HG03064 (cell line): ENCODE results near the gene GRHL3.

ENCODE experiments used
- ATAC-seq: cut with Tn5 transposase; IDR thresholded peaks from one replicate; pipeline ENCODE4 v1.9.1; 2021; ENCODE audit warnings: low read depth; ENCODE audit not compliant: unreplicated experiment

GRHL3 gene

DNA sequence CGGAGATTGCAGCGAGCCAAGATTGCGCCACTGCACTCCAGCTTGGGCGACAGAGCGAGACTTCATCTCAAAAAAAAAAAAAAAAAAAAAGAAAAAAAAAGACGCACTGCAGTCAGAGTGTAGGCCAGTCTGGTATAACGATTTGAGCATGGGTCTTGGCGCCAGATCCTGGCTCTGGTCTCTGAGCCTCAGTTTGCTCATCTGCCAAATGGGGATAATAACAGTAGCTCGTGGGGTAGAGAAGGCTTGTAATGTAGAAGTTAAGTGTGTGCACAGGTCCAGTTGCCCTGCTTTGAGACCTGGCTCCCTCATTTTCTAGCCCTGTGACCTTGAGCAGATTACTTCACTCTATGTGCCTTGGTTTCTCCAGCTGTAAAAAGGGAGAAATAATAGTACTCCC is 26.3 kb upstream of the GRHL3 start:
- ATAC-seq, result no peak

DNA sequence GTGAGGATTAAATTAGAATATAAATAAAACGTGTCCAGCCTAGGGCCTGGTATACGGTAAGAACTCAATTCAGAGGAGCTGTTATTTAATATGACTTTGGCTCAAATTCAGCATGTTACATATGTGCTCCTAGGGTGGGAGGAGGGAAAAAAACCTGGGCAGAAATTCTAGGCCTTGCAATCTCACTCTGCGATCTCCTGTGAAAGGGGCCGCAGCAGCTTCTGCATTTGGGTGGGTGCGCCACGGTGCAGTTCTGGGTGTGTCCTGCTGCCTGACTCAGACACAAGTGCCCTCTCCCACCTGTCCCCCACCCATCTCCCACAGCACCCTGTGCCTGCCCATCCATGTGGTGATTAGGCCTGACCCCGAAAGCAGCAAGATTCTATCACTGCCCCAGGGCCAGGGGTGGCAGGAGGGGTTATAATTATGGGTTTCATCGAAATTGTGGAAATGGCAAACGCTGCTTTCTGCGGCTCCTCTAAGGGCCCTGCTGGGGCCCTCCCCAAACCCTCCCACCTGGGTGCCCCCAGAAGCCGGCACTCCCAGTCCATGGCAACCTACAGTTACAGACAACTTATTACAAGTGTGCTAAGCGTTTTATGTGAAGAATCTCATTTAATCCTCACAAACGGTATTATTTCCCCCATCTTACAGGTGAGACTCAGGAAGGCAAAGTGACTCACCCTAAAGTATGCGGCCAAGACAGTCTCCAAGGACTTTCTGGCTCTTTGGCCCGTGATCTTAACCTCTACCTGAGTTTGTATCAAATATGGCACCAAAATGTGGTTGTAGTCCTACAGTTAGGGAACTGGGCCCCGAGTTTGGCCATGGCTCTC is 25.5 kb upstream of the GRHL3 start:
- ATAC-seq, result no peak

DNA sequence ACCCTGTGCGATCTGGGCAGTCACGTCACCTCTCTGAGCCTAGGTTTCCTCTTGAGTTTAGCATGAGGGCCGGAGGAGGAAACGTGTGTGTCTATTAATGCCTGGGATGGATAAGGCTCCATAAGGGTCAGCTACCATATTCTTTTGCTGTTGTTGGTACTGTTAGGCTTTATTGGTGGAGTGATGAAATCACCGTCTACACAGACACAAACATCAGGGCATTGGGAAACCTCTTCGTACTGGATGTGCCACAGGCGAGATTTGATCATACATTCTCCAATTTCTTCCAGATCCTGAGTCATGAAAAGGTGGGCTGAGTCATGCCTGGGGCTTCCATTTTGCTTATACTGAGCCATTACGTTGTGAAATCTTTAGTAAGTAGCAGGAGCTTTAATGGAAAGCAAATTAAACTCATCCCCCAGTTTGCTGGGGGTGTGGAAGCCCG is 24.9 kb upstream of the GRHL3 start:
- no peak for ATAC-seq

GRCh38 chr1:24294716-24295371 is 24.3 kb upstream of the GRHL3 start:
- no peak for ATAC-seq

- ATAC-seq, result no peak
These were observed 23.6 kb upstream of the GRHL3 start for GRCh38 chr1:24295535-24295934.

DNA sequence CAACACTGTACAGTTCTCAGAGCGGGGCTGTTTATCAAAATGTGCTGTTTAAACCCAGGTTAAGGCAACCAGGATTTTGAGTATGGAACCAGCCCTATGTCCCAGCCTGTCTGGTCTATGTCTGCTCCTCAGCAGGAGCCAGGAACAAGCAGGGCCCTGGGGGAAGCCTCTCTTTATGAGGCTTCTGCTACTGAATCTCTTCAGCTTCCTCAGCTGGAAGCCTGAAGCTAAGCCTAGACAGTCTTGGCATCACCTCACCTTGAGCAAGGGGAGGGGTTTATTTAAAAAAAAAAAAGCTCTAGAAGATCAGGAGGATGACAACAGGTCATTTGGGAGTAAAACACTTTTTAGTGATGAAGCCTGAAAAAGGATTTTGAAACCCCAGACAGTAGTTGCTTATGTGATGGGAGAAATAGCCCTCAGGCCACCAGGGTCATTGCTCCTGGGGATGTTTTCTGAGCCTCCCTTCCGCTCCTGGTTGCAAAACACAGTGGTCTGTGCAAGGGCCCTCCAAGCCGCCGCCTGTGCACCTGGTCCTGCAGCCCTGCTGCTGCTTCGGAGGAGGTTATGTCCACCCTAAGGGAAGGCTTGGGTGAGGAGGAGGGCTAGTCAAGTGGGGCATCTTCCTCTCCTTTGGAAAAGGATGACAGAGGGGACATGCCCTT is 21.8 kb upstream of the GRHL3 start:
- no peak for ATAC-seq

GRCh38 chr1:24297852-24298232 is 21.3 kb upstream of the GRHL3 start:
- no peak for ATAC-seq

DNA sequence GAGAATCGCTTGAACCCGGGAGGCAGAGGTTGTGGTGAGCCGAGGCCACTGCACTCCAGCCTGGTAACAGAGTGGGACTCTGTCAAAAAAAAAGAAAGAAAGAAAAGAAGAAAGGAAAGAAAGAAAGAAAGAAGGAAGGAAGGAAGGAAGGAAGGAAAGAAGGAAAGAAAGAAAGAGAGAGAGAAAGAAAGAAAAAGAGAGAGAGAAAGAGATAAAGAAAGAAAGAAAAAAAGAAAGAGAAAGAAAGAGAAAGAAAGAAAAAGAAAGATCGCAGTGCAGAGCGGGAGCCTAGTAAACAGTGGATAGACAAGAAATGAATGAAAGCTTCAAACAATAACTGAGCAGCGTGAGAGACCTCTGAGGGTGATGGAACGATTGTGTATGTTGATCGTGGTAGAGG is 20.6 kb upstream of the GRHL3 start:
- no peak for ATAC-seq

GRCh38 chr1:24299901-24300300 is 19.3 kb upstream of the GRHL3 start:
- no peak for ATAC-seq

GRCh38 chr1:24300971-24301784 is 18.0 kb upstream of the GRHL3 start:
- ATAC-seq, result no peak

DNA sequence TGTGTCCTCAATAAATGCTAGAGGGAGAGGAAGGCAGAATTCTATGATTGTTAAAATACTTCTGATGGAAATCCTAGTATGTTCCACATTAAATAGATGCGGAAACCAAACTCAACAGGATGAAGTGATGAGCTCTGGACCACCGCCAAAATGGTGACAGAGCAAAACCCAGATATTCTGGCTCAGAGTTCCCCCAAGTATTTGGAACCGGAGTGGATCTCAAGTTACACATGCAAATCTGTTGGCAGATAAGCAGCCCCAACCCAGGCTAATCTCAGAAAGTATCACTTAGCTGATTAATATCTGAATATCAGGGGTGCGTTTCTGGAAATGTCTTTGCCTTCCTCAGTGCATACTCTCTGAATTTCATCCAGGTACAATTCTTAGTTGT is 17.4 kb upstream of the GRHL3 start:
- ATAC-seq, result no peak

DNA sequence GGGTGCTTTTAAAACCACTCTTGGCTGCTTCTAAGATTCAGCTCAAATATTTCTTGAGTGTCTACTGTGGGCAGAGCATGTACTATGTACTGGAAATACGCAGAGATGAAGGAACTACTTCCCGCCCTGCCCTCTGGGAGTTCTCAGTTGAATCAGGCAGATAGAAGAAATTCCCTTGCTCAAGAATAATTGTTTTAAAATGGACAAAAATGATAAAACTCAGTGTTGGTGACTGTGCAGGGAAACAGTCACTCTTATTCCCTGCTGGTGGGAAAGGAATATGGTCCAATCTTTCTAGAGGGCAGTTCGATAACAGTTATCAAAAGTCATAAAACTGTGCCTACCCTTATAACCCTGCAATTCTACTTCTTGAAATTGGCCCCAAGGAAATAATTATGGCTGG is 16.9 kb upstream of the GRHL3 start:
- ATAC-seq, result no peak

GRCh38 chr1:24303600-24303999 is 15.6 kb upstream of the GRHL3 start:
- ATAC-seq, result no peak

GRCh38 chr1:24304763-24305162 is 14.4 kb upstream of the GRHL3 start:
- ATAC-seq, result no peak

GRCh38 chr1:24308365-24309015 is 10.7 kb upstream of the GRHL3 start:
- no peak for ATAC-seq

DNA sequence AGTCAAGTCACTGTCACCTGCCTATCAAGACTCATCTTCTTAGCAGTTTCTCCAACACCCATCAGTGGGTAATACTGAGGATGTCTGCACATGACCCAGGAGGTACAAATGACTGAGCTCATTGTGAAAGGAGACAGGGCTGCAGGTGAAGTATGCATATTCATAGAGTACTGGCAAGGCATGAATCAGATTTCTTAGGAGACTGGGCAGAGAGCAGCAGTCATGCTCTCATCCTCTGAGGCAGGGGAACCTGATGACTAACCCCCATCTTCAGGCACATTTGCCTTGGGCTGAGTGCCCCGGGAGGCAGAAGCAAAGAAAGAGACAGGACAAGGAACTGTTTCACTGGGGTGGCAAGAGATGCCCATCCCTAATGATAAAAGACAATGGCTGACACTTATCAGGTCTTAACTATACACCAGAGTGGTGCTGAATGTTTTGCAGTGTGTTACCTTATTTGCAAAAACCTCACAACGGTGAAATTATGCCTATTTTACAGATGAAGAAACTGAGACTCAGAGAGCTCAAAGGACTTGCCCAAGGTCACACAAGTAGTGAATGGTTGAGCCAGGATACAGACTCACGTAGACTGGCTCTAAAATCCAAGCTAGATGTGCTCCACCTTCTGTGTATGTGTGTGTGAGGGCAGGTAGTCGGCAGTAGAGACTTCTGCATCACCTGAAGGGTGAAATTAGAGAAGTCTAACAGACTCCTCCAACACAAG is 9.2 kb upstream of the GRHL3 start:
- ATAC-seq, result no peak

DNA sequence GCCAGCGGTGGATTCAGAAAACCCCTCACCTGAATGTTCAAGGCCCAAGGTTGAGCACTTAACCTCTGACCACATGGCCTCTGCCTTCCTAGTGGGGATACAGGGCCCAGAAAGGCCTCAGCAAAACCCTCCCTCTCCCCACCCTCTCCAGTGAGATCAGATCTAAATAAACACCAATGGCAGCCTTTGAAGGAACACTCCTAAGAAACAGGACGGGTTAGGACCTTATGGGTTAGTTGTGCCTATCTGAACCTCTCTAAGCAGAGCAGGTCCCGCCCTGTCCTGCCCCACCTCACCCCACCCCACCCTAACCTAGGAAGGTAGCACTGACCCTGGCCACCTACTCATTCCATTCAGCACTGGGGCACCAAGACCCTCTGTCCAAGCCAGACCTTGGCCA is 7.9 kb upstream of the GRHL3 start:
- ATAC-seq, result no peak

DNA sequence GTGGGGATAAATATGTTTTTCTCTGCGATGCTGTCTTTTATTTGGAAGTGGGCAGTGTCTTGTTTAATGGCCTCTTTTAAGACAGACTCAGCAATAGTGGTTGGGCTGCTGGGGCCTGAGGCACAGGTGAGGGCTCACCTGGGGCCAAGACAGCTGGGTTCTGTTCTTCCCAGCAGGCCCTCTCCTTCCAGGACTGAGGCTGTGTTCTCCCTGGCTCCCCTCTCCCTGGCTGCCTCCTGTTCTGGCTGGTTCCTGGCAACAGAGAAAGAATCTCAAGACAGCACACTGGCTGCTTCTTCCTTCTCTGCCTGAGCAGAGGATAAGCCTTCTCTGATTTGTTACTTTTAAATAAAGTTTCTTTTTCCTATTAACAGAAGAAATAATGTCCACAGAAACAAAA is 7.4 kb upstream of the GRHL3 start:
- ATAC-seq, result no peak

DNA sequence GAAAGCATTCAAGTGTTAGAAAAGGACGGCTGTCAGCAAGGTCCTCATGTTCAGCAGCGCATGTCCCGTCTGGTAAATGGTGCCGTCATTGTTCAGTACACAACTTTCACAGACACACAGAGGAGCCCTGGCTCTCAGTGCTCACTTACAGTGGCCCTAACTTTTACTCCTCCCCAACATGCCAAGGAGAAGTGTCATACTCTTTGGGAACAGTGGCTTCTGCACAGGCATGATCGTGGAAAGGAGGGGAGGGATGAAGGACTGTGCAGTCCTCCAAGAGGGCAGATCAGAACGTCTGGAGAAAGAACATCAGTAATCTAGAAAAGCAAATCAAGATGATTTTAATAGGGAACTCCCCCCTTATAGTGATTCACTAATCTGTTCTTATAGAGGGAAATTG is 3.8 kb upstream of the GRHL3 start:
- ATAC-seq, result no peak

GRCh38 chr1:24316645-24317044 is 2.5 kb upstream of the GRHL3 start:
- ATAC-seq, result no peak
